Stimulated activated naive CD8-positive, alpha-beta T cell treated with anti-CD3 and anti-CD28 coated beads, Interleukin-15, amount 100 ng/mL, for 72 hours (primary cell): ENCODE data around the gene ERCC4.
A peak's percentile ranks its signal among the peaks of the same experiment; 100 is the strongest.
"Not testable (repeated sequence)": the region's sequence is repeated elsewhere in the genome, so short reads cannot be mapped to it uniquely, and the experiment has no call there.

ENCODE experiments used
- ATAC-seq: fragments of 150-1000 bp; cut with Tn5 transposase; 2 replicates; pipeline ENCODE4 v1.10.0; 2021; ENCODE audit warnings: mild to moderate bottlenecking, moderate library complexity
- DNase-seq, 2 donors: peaks; one replicate each; pipeline ENCODE4 v3.0.0; 2021 to 2022
- H3K27ac Mint-ChIP-seq, 2 donors: one replicate each; pipeline ENCODE4 v1.8.0; 2022; ENCODE audit warnings: mild to moderate bottlenecking in 2 of 2, mixed read lengths in 2 of 2, moderate library complexity in 2 of 2
- H3K27me3 Mint-ChIP-seq: one replicate; pipeline ENCODE4 v1.8.0; 2022; ENCODE audit warnings: mixed read lengths
- H3K4me1 Mint-ChIP-seq: one replicate; pipeline ENCODE4 v1.8.0; 2022; ENCODE audit warnings: mild to moderate bottlenecking, mixed read lengths
- H3K4me3 Mint-ChIP-seq, 2 donors: one replicate each; pipeline ENCODE4 v1.8.0; 2022; ENCODE audit warnings: mild to moderate bottlenecking in 2 of 2, mixed read lengths in 2 of 2, moderate library complexity in 1 of 2
- H3K9me3 Mint-ChIP-seq, 2 donors: one replicate each; pipeline ENCODE4 v1.8.0; 2022; ENCODE audit warnings: mixed read lengths in 2 of 2

The ERCC4 gene

GRCh38 chr16:13904179-13904691 lies 15.7 kb upstream of the ERCC4 start:
- no peaks in the 10 kb centered on the region for H3K9me3 Mint-ChIP-seq
- DNase-seq (no peak), ATAC-seq (no peak)
- no peak overlapping the region for H3K27ac Mint-ChIP-seq
- no peak overlapping the region for H3K4me3 Mint-ChIP-seq
- H3K27me3 Mint-ChIP-seq = peaks cover 40% of the 10 kb centered on the region
- H3K4me1 Mint-ChIP-seq = no peaks in the 10 kb centered on the region

GRCh38 chr16:13904822-13905221 lies 15.1 kb upstream of the ERCC4 start:
- not testable (repeated sequence) for H3K4me3 Mint-ChIP-seq, ATAC-seq, H3K9me3 Mint-ChIP-seq, H3K27ac Mint-ChIP-seq, H3K4me1 Mint-ChIP-seq
- H3K27me3 Mint-ChIP-seq = peaks cover 45% of the 10 kb centered on the region
- peak in 1 of 2 donors; percentile 22 for DNase-seq

- no peak overlapping the region for H3K4me3 Mint-ChIP-seq
- no peak for ATAC-seq
- no peaks in the 10 kb centered on the region for H3K9me3 Mint-ChIP-seq
- no peak overlapping the region for H3K27ac Mint-ChIP-seq
- DNase-seq = no peak
- H3K4me1 Mint-ChIP-seq = no peaks in the 10 kb centered on the region
- peaks cover 45% of the 10 kb centered on the region for H3K27me3 Mint-ChIP-seq
Measured at GRCh38 chr16:13906168-13907089, 13.5 kb upstream of the ERCC4 start.

GRCh38 chr16:13907431-13907830 lies 12.5 kb upstream of the ERCC4 start:
- Mint-ChIP-seq H3K9me3 (peaks cover 0 to 4% of the 10 kb centered on the region in 2 donors), H3K27ac (no peak overlapping the region), H3K4me3 (no peak overlapping the region), H3K27me3 (peaks cover 52% of the 10 kb centered on the region), H3K4me1 (no peaks in the 10 kb centered on the region)
- DNase-seq (no peak), ATAC-seq (no peak)

GRCh38 chr16:13909069-13909468 lies 10.9 kb upstream of the ERCC4 start:
- ATAC-seq (no peak), DNase-seq (no peak)
- Mint-ChIP-seq H3K27ac (no peak overlapping the region), H3K4me1 (no peaks in the 10 kb centered on the region), H3K9me3 (peaks cover 0 to 4% of the 10 kb centered on the region in 2 donors), H3K27me3 (peaks cover 52% of the 10 kb centered on the region), H3K4me3 (no peak overlapping the region)

GRCh38 chr16:13909872-13910303 lies 10.1 kb upstream of the ERCC4 start:
- Mint-ChIP-seq H3K27ac (no peak overlapping the region), H3K4me1 (no peaks in the 10 kb centered on the region), H3K4me3 (no peak overlapping the region), H3K27me3 (peaks cover 52% of the 10 kb centered on the region), H3K9me3 (peaks cover 0 to 4% of the 10 kb centered on the region in 2 donors)
- ATAC-seq (no peak), DNase-seq (no peak)

- Mint-ChIP-seq H3K27me3 (peaks cover 39% of the 10 kb centered on the region), H3K9me3 (peaks cover 0 to 4% of the 10 kb centered on the region in 2 donors), H3K27ac (no peak overlapping the region), H3K4me1 (no peaks in the 10 kb centered on the region), H3K4me3 (no peak overlapping the region)
- ATAC-seq = no peak
- no peak for DNase-seq
Measured at GRCh38 chr16:13911306-13911705, 8.6 kb upstream of the ERCC4 start.

GRCh38 chr16:13911871-13912270 lies 8.1 kb upstream of the ERCC4 start:
- no peak for ATAC-seq
- DNase-seq = no peak
- Mint-ChIP-seq H3K4me3 (no peak overlapping the region), H3K27ac (no peak overlapping the region), H3K9me3 (peaks cover 0 to 4% of the 10 kb centered on the region in 2 donors), H3K4me1 (no peaks in the 10 kb centered on the region), H3K27me3 (peaks cover 34% of the 10 kb centered on the region)

- H3K9me3 Mint-ChIP-seq = peaks cover 0 to 4% of the 10 kb centered on the region in 2 donors
- H3K4me1 Mint-ChIP-seq = no peaks in the 10 kb centered on the region
- no peak overlapping the region for H3K4me3 Mint-ChIP-seq
- DNase-seq = no peak
- H3K27me3 Mint-ChIP-seq = peaks cover 25% of the 10 kb centered on the region
- no peak overlapping the region for H3K27ac Mint-ChIP-seq
- ATAC-seq = no peak
Measured at GRCh38 chr16:13912891-13913290, 7.1 kb upstream of the ERCC4 start.

GRCh38 chr16:13913374-13914292 lies 6.3 kb upstream of the ERCC4 start:
- Mint-ChIP-seq H3K27me3 (peaks cover 18% of the 10 kb centered on the region), H3K27ac (no peak overlapping the region), H3K4me3 (no peak overlapping the region), H3K4me1 (no peaks in the 10 kb centered on the region), H3K9me3 (peaks cover 0 to 4% of the 10 kb centered on the region in 2 donors)
- ATAC-seq (no peak), DNase-seq (no peak)

GRCh38 chr16:13915033-13915635 lies 4.8 kb upstream of the ERCC4 start:
- Mint-ChIP-seq H3K9me3 (peaks cover 0 to 4% of the 10 kb centered on the region in 2 donors), H3K27me3 (peaks cover 8% of the 10 kb centered on the region), H3K4me1 (peaks cover 8% of the 10 kb centered on the region), H3K27ac (no peak overlapping the region), H3K4me3 (no peak overlapping the region)
- ATAC-seq (no peak), DNase-seq (no peak)

- Mint-ChIP-seq H3K9me3 (no peaks in the 10 kb centered on the region), H3K27ac (peak overlapping the region in 1 of 2 donors; percentile 94), H3K27me3 (no peaks in the 10 kb centered on the region), H3K4me3 (peak overlapping the region; percentile 76 to 100), H3K4me1 (peaks cover 26% of the 10 kb centered on the region)
- ATAC-seq = peak; percentile 31
- DNase-seq = no peak
Measured at GRCh38 chr16:13919330-13919682, 648 bp upstream of the ERCC4 start.

GRCh38 chr16:13920510-13920818 lies 510 bp downstream of the ERCC4 start:
- no peaks in the 10 kb centered on the region for H3K27me3 Mint-ChIP-seq
- no peak for DNase-seq
- ATAC-seq = no peak
- peak overlapping the region; percentile 99 to 100 for H3K27ac Mint-ChIP-seq
- peak overlapping the region; percentile 95 to 100 for H3K4me3 Mint-ChIP-seq
- H3K9me3 Mint-ChIP-seq = no peaks in the 10 kb centered on the region
- H3K4me1 Mint-ChIP-seq = peaks cover 26% of the 10 kb centered on the region

GRCh38 chr16:13921328-13921727 lies 1.4 kb downstream of the ERCC4 start:
- Mint-ChIP-seq H3K27me3 (no peaks in the 10 kb centered on the region), H3K27ac (peak overlapping the region in 1 of 2 donors; percentile 99), H3K9me3 (no peaks in the 10 kb centered on the region), H3K4me1 (peaks cover 26% of the 10 kb centered on the region), H3K4me3 (peak overlapping the region; percentile 95 to 100)
- ATAC-seq = no peak
- DNase-seq = no peak

- ATAC-seq = no peak
- H3K27ac Mint-ChIP-seq = no peak overlapping the region
- H3K9me3 Mint-ChIP-seq = no peaks in the 10 kb centered on the region
- H3K4me1 Mint-ChIP-seq = peaks cover 31% of the 10 kb centered on the region
- H3K4me3 Mint-ChIP-seq = no peak overlapping the region
- DNase-seq = no peak
- H3K27me3 Mint-ChIP-seq = no peaks in the 10 kb centered on the region
Measured at GRCh38 chr16:13923703-13924298, 3.8 kb downstream of the ERCC4 start.
